Activated naive CD4-positive, alpha-beta T cell treated with anti-CD3 and anti-CD28 coated beads for 36 hours (primary cell): Measurements from ENCODE around the gene RELL1. TPM values are rescaled to one million over a fixed set of nuclear protein-coding genes. Genes with fewer than 3 reads are reported as not detected.

Source experiments
- CTCF ChIA-PET: fragments of 350-600 bp; sonication (Branson Sonifier 250); formaldehyde crosslinking; loops from one replicate; lab custom pipeline; 2021; ENCODE audit warnings: antibody characterized with exemption; lab: Charles Lee
- DNase-seq: peaks from one replicate; pipeline ENCODE4 v3.0.0-alpha.2; 2020
- H3K27ac Mint-ChIP-seq: one replicate; pipeline ENCODE4 v1.8.0; 2021; ENCODE audit warnings: mild to moderate bottlenecking, mixed read lengths
- H3K27me3 Mint-ChIP-seq: one replicate; pipeline ENCODE4 v1.8.0; 2021; ENCODE audit warnings: low read depth, mixed read lengths
- H3K36me3 Mint-ChIP-seq: one replicate; pipeline ENCODE4 v1.8.0; 2021; ENCODE audit warnings: low read depth, mixed read lengths
- H3K4me1 Mint-ChIP-seq: one replicate; pipeline ENCODE4 v1.8.0; 2021; ENCODE audit warnings: low read depth, mixed read lengths
- H3K4me3 Mint-ChIP-seq: one replicate; pipeline ENCODE4 v1.8.0; 2021; ENCODE audit warnings: mild to moderate bottlenecking, moderate library complexity, mixed read lengths
- H3K9me3 Mint-ChIP-seq: one replicate; pipeline ENCODE4 v1.8.0; 2021; ENCODE audit warnings: mixed read lengths
- intact Hi-C: fragments of 100-400 bp; cut with micrococcal nuclease; formaldehyde crosslinking; loops from one replicate; pipeline ENCODE4 v1.15.1; 2023
- total RNA-seq, 2 experiments: library from RNA; stranded (reverse); gene quantifications; one replicate each; pipeline ENCODE4 v1.2.3, GENCODE V29; 2021

RELL1 gene
- total RNA-seq, 2 experiments from 2014 or later, result 8.7 to 10.3 TPM

GRCh38 chr4:37602454-37603069, 83.6 kb downstream of the RELL1 start:
- Mint-ChIP-seq H3K4me1 (peaks cover 3% of the 10 kb centered on the region), H3K4me3 (no peak overlapping the region), H3K27ac (no peak overlapping the region), H3K36me3 (no peaks in the 10 kb centered on the region), H3K9me3 (no peaks in the 10 kb centered on the region), H3K27me3 (no peaks in the 10 kb centered on the region)
- no peak for DNase-seq
- intact Hi-C loops, result loop anchor here (1.0 to 2.0 kb wide), 7 partner anchors 84 to 433 kb away; partner anchors contain the start of genes RELL1 and TBC1D1
- CTCF ChIA-PET, result interaction anchor here (0.6 to 4.4 kb wide), 34 partner anchors 8 to 434 kb away, joined by 3 to 19 read pairs (median 4); partner anchors contain the start of gene TBC1D1

GRCh38 chr4:37601531-37601930, 84.6 kb downstream of the RELL1 start:
- Mint-ChIP-seq H3K4me1 (peaks cover 3% of the 10 kb centered on the region), H3K27me3 (no peaks in the 10 kb centered on the region), H3K4me3 (no peak overlapping the region), H3K36me3 (no peaks in the 10 kb centered on the region), H3K9me3 (no peaks in the 10 kb centered on the region), H3K27ac (no peak overlapping the region)
- CTCF ChIA-PET, result interaction anchor here (0.9 to 4.4 kb wide), 6 partner anchors 11 to 235 kb away, joined by 3 to 19 read pairs (median 3); no protein-coding TSS in a partner anchor
- DNase-seq, result no peak
- intact Hi-C loops, result no loop called here

- H3K4me3 Mint-ChIP-seq, result no peak overlapping the region
- no peak overlapping the region for H3K27ac Mint-ChIP-seq
- intact Hi-C loops, result no loop called here
Measured at GRCh38 chr4:37599092-37599790, 86.9 kb downstream of the RELL1 start.

GRCh38 chr4:37597034-37597433, 89.1 kb downstream of the RELL1 start:
- CTCF ChIA-PET, result no interaction called here
- no peak overlapping the region for H3K27ac Mint-ChIP-seq
- no peaks in the 10 kb centered on the region for H3K27me3 Mint-ChIP-seq
- H3K9me3 Mint-ChIP-seq, result no peaks in the 10 kb centered on the region
- no peaks in the 10 kb centered on the region for H3K4me1 Mint-ChIP-seq
- no peak overlapping the region for H3K4me3 Mint-ChIP-seq
- no peak for DNase-seq
- no peaks in the 10 kb centered on the region for H3K36me3 Mint-ChIP-seq
- intact Hi-C loops, result no loop called here

More at GRCh38 chr4:37599092-37599790, 86.9 kb downstream of the RELL1 start:
- Mint-ChIP-seq H3K9me3 (no peaks in the 10 kb centered on the region), H3K36me3 (no peaks in the 10 kb centered on the region), H3K27me3 (no peaks in the 10 kb centered on the region), H3K4me1 (peaks cover 3% of the 10 kb centered on the region)
- DNase-seq, result no peak
- CTCF ChIA-PET, result interaction anchor here (2.2 kb wide), 1 partner anchor 83 kb away, joined by 5 read pairs; no protein-coding TSS in a partner anchor

- Mint-ChIP-seq H3K4me1 (no peaks in the 10 kb centered on the region), H3K4me3 (no peak overlapping the region), H3K36me3 (no peaks in the 10 kb centered on the region), H3K9me3 (no peaks in the 10 kb centered on the region), H3K27ac (no peak overlapping the region), H3K27me3 (no peaks in the 10 kb centered on the region)
- no peak for DNase-seq
- CTCF ChIA-PET, result interaction anchor here (0.5 kb wide), 1 partner anchor 1015 kb away, joined by 4 read pairs; no protein-coding TSS in a partner anchor
- intact Hi-C loops, result no loop called here
Measured at GRCh38 chr4:37595875-37596680, 90.1 kb downstream of the RELL1 start.

- Mint-ChIP-seq H3K4me3 (no peak overlapping the region), H3K4me1 (no peaks in the 10 kb centered on the region), H3K27ac (no peak overlapping the region), H3K27me3 (no peaks in the 10 kb centered on the region), H3K9me3 (no peaks in the 10 kb centered on the region), H3K36me3 (no peaks in the 10 kb centered on the region)
- DNase-seq, result no peak
- intact Hi-C loops, result no loop called here
- CTCF ChIA-PET, result interaction anchor here (0.7 to 1.4 kb wide), 2 partner anchors 9 to 141 kb away, joined by 3 read pairs; no protein-coding TSS in a partner anchor
Measured at GRCh38 chr4:37594099-37594498, 92.1 kb downstream of the RELL1 start.

GRCh38 chr4:37591349-37591748, 94.8 kb downstream of the RELL1 start:
- CTCF ChIA-PET, result interaction anchor here (1.4 kb wide), 1 partner anchor 11 kb away, joined by 5 read pairs; no protein-coding TSS in a partner anchor
- no peaks in the 10 kb centered on the region for H3K36me3 Mint-ChIP-seq
- intact Hi-C loops, result no loop called here
- no peaks in the 10 kb centered on the region for H3K9me3 Mint-ChIP-seq
- no peak for DNase-seq
- H3K4me1 Mint-ChIP-seq, result no peaks in the 10 kb centered on the region
- H3K27me3 Mint-ChIP-seq, result no peaks in the 10 kb centered on the region
- H3K4me3 Mint-ChIP-seq, result no peak overlapping the region
- H3K27ac Mint-ChIP-seq, result no peak overlapping the region

- no peak overlapping the region for H3K4me3 Mint-ChIP-seq
- no peak overlapping the region for H3K27ac Mint-ChIP-seq
- intact Hi-C loops, result no loop called here
- H3K4me1 Mint-ChIP-seq, result no peaks in the 10 kb centered on the region
- H3K36me3 Mint-ChIP-seq, result no peaks in the 10 kb centered on the region
- H3K27me3 Mint-ChIP-seq, result peaks cover 6% of the 10 kb centered on the region
- CTCF ChIA-PET, result interaction anchor here (0.9 kb wide), 1 partner anchor 11 kb away, joined by 3 read pairs; no protein-coding TSS in a partner anchor
- no peak for DNase-seq
- no peaks in the 10 kb centered on the region for H3K9me3 Mint-ChIP-seq
Measured at GRCh38 chr4:37590016-37590415, 96.2 kb downstream of the RELL1 start.

GRCh38 chr4:37588150-37588549, 98.0 kb downstream of the RELL1 start:
- Mint-ChIP-seq H3K4me3 (no peak overlapping the region), H3K36me3 (peaks cover under 1% of the 10 kb centered on the region), H3K4me1 (peaks cover 8% of the 10 kb centered on the region), H3K27ac (no peak overlapping the region), H3K9me3 (no peaks in the 10 kb centered on the region), H3K27me3 (peaks cover 20% of the 10 kb centered on the region)
- DNase-seq, result no peak
- CTCF ChIA-PET, result interaction anchor here (1.5 kb wide), 1 partner anchor 15 kb away, joined by 3 read pairs; no protein-coding TSS in a partner anchor
- intact Hi-C loops, result no loop called here

- Mint-ChIP-seq H3K27me3 (peaks cover 34% of the 10 kb centered on the region), H3K36me3 (peaks cover 1% of the 10 kb centered on the region), H3K27ac (no peak overlapping the region), H3K4me1 (peaks cover 8% of the 10 kb centered on the region), H3K4me3 (no peak overlapping the region), H3K9me3 (no peaks in the 10 kb centered on the region)
- intact Hi-C loops, result no loop called here
- no peak for DNase-seq
- CTCF ChIA-PET, result no interaction called here
Measured at GRCh38 chr4:37586194-37586593, 100.0 kb downstream of the RELL1 start.

- no peak overlapping the region for H3K4me3 Mint-ChIP-seq
- peaks cover 8% of the 10 kb centered on the region for H3K4me1 Mint-ChIP-seq
- CTCF ChIA-PET, result interaction anchor here (0.9 kb wide), 1 partner anchor 18 kb away, joined by 3 read pairs; no protein-coding TSS in a partner anchor
- intact Hi-C loops, result no loop called here
- H3K27ac Mint-ChIP-seq, result no peak overlapping the region
- peaks cover 40% of the 10 kb centered on the region for H3K27me3 Mint-ChIP-seq
- peaks cover 6% of the 10 kb centered on the region for H3K9me3 Mint-ChIP-seq
- peaks cover 2% of the 10 kb centered on the region for H3K36me3 Mint-ChIP-seq
- DNase-seq, result no peak
Measured at GRCh38 chr4:37584493-37585060, 101.6 kb downstream of the RELL1 start.
